GM12878 (cell line): ENCODE results near the gene CCR5AS.

Experiments
- ATAC-seq: fragments of 200-7000 bp; cut with Tn5 transposase; 3 replicates; pipeline ENCODE4 v1.9.1; 2020; ENCODE audit warnings: mild to moderate bottlenecking, moderate library complexity
- BruUV-seq: library from RNA; stranded (reverse); fragments of 400-500 nt; replicated peaks from 2 replicates; lab custom pipeline; 2021; lab: Mats Ljungman, UMichigan
- CTCF ChIA-PET: fragments of 300-600 bp; sonication (Branson Sonifier 250); formaldehyde crosslinking; extraction: SDS; loops from one replicate; lab custom pipeline; 2021; ENCODE audit warnings: inconsistent platforms; lab: Yijun Ruan, JAX
- POLR2A ChIA-PET: fragments of 350-600 bp; formaldehyde crosslinking; extraction: SDS; loops from one replicate; lab custom pipeline; 2021; ENCODE audit warnings: inconsistent platforms; lab: Charles Lee
- RAD21 ChIA-PET: fragments of 300-600 bp; sonication (Branson Sonifier 250); formaldehyde crosslinking; loops from one replicate; lab custom pipeline; 2023; ENCODE audit warnings: antibody characterized with exemption; ENCODE audit not compliant: unreplicated experiment; lab: Charles Lee
- SMC1A ChIA-PET: fragments of 300-600 bp; sonication (Branson Sonifier 250); formaldehyde crosslinking; loops from one replicate; lab custom pipeline; 2023; ENCODE audit not compliant: unreplicated experiment, uncharacterized antibody; lab: Charles Lee
- DNase-seq: peaks from one replicate; pipeline ENCODE4 v3.0.0-alpha.2; 2011; ENCODE audit warnings: low read depth, low spot score
- FAIRE-seq: peaks from 3 replicates; lab custom pipeline; 2011; peaks lifted over from hg19 to GRCh38; lab: Jason Lieb, UNC
- H2AFZ ChIP-seq: 2 replicates; pipeline ENCODE4 v1.6.0; 2011; ENCODE audit warnings: low read depth, low read length, control low read depth; ENCODE audit not compliant: control insufficient read depth
- H3K27ac ChIP-seq: 2 replicates; pipeline ENCODE4 v1.5.1; 2011; ENCODE audit warnings: control low read depth; ENCODE audit not compliant: control insufficient read depth, insufficient read depth
- H3K27me3 ChIP-seq, 2 experiments: replicated peaks in 1 of 2; 2 replicates each; pipeline versions ENCODE4 v1.6.0 to v1.6.1; 2011; ENCODE audit warnings: low read length in 1 of 2; ENCODE audit not compliant: control insufficient read depth in 2 of 2, insufficient read depth in 2 of 2
- H3K36me3 ChIP-seq, 2 experiments: 2 replicates each; pipeline ENCODE4 v1.5.1; 2011; ENCODE audit warnings: low read length in 1 of 2; ENCODE audit not compliant: control insufficient read depth in 2 of 2, insufficient read depth in 2 of 2
- H3K4me1 ChIP-seq: 2 replicates; pipeline ENCODE4 v1.6.1; 2011; ENCODE audit warnings: mild to moderate bottlenecking, low read length, moderate library complexity, mixed read lengths; ENCODE audit not compliant: control insufficient read depth, insufficient read depth
- H3K4me2 ChIP-seq: 2 replicates; pipeline ENCODE4 v1.6.0; 2011; ENCODE audit warnings: control low read depth; ENCODE audit not compliant: control insufficient read depth, insufficient read depth
- H3K4me3 ChIP-seq: fragments of 200-600 bp; sonication (generic); 2 replicates; pipeline ENCODE4 v1.5.1; 2016
- H3K79me2 ChIP-seq: 2 replicates; pipeline ENCODE4 v1.6.0; 2011; ENCODE audit warnings: low read length; ENCODE audit not compliant: control insufficient read depth, insufficient read depth
- H3K9ac ChIP-seq: 2 replicates; pipeline ENCODE4 v1.8.0; 2011; ENCODE audit warnings: low read length, control low read depth, mixed read lengths; ENCODE audit not compliant: control insufficient read depth, insufficient read depth
- H3K9me3 ChIP-seq: replicated peaks from 3 replicates; pipeline ENCODE4 v1.5.1; 2011; ENCODE audit warnings: mild to moderate bottlenecking, low read length; ENCODE audit not compliant: control insufficient read depth, insufficient read depth
- H4K20me1 ChIP-seq: 2 replicates; pipeline ENCODE4 v1.6.0; 2011; ENCODE audit not compliant: control insufficient read depth, insufficient read depth
- BACH1 ChIP-seq: fragments of 450-650 bp; IDR thresholded peaks from 2 replicates; pipeline ENCODE4 v1.6.1; 2017; ENCODE audit warnings: mild to moderate bottlenecking, borderline replicate concordance
- BCL3 ChIP-seq: IDR thresholded peaks from 2 replicates; pipeline ENCODE4 v1.6.1; 2011; ENCODE audit warnings: borderline replicate concordance, low read depth, mild to moderate bottlenecking, moderate library complexity, low read length; ENCODE audit not compliant: insufficient read depth, poor library complexity, severe bottlenecking
- CBX5 ChIP-seq: sonication (generic); IDR thresholded peaks from 2 replicates; pipeline ENCODE4 v1.6.1; 2016; ENCODE audit warnings: low read depth, moderate library complexity, mild to moderate bottlenecking, inconsistent platforms
- DPF2 ChIP-seq: fragments of 450-650 bp; IDR thresholded peaks from 2 replicates; pipeline ENCODE4 v1.6.1; 2017; ENCODE audit warnings: mild to moderate bottlenecking
- ELK1 ChIP-seq: IDR thresholded peaks from 2 replicates; pipeline ENCODE4 v1.6.1; 2012; ENCODE audit warnings: low read depth, low read length, improper control_type of control experiment
- HDAC6 ChIP-seq: fragments of 200-600 bp; sonication (generic); IDR thresholded peaks from one replicate; pipeline ENCODE4 v1.8.0; 2017; ENCODE audit warnings: antibody characterized with exemption; ENCODE audit not compliant: unreplicated experiment
- KDM1A ChIP-seq: fragments of 200-600 bp; sonication (generic); IDR thresholded peaks from 2 replicates; pipeline ENCODE4 v1.6.1; 2016; ENCODE audit warnings: borderline replicate concordance
- LARP7 ChIP-seq: fragments of 450-650 bp; IDR thresholded peaks from 2 replicates; pipeline ENCODE4 v1.6.1; 2017; ENCODE audit warnings: mild to moderate bottlenecking
- MTA3 ChIP-seq: IDR thresholded peaks from 2 replicates; pipeline ENCODE4 v1.6.1; 2012; ENCODE audit warnings: low read length, inconsistent platforms, borderline replicate concordance
- NFIC ChIP-seq: IDR thresholded peaks from 2 replicates; pipeline ENCODE4 v1.6.1; 2012; ENCODE audit warnings: low read depth, mild to moderate bottlenecking, inconsistent platforms, low read length, moderate library complexity
- RAD21 ChIP-seq: IDR thresholded peaks from 2 replicates; pipeline ENCODE4 v1.6.1; 2011; ENCODE audit warnings: mild to moderate bottlenecking, low read depth, low read length, moderate library complexity; ENCODE audit not compliant: insufficient read depth
- YY1 ChIP-seq: IDR thresholded peaks from 2 replicates; pipeline ENCODE4 v1.6.1; 2011; ENCODE audit warnings: low read depth, mild to moderate bottlenecking, low read length
- ZBTB4 ChIP-seq: fragments of 450-650 bp; formaldehyde crosslinking; IDR thresholded peaks from 2 replicates; pipeline ENCODE4 v1.4.0; 2022; ENCODE audit warnings: mild to moderate bottlenecking, moderate library complexity
- ZNF274 ChIP-seq: IDR thresholded peaks from one replicate; pipeline ENCODE4 v1.8.0; 2011; ENCODE audit not compliant: insufficient read length, insufficient read depth
- ZNF687 ChIP-seq: fragments of 450-650 bp; IDR thresholded peaks from 2 replicates; pipeline ENCODE4 v1.6.1; 2017; ENCODE audit warnings: mild to moderate bottlenecking, moderate library complexity
- ZZZ3 ChIP-seq: IDR thresholded peaks from 2 replicates; pipeline ENCODE4 v1.6.1; 2011; ENCODE audit warnings: low read depth; ENCODE audit not compliant: control insufficient read depth, insufficient read length
- WGBS: methylation state at CpG from one replicate; pipeline ENCODE4 v1.1.6; 2016; ENCODE audit warnings: low lambda C conversion rate; ENCODE audit not compliant: insufficient replicate concordance, insufficient coverage; ENCODE audit errors: missing lambda C conversion rate; 5-methylcytosine and 5-hydroxymethylcytosine counted together
- in situ Hi-C: fragments of 300-500 bp; cut with MboI; formaldehyde crosslinking; loops from 9 replicates; pipeline ENCODE4 v1.14.3; 2018; ENCODE audit warnings: mixed read lengths
- intact Hi-C: fragments of 100-400 bp; cut with micrococcal nuclease; formaldehyde crosslinking; loops from one replicate; pipeline ENCODE4 v1.14.2; 2022; ENCODE audit not compliant: unreplicated experiment

Gene CCR5AS

GRCh38 chr3:46356909-46357308 lies 50.0 kb downstream of the CCR5AS start:
- no peak for DNase-seq
- Histone ChIP-seq H3K79me2 (no peaks in the 10 kb centered on the region), H2AFZ (no peak overlapping the region), H3K9me3 (no peaks in the 10 kb centered on the region), H3K9ac (no peak overlapping the region), H3K4me1 (peaks cover 41% of the 10 kb centered on the region), H3K36me3 (no peaks in the 10 kb centered on the region), H3K27ac (no peak overlapping the region), H3K4me3 (no peak overlapping the region), H4K20me1 (no peaks in the 10 kb centered on the region), H3K4me2 (no peak overlapping the region), H3K27me3 (no peaks in the 10 kb centered on the region; a peak in 1 of 4 replicates)
- SMC1A ChIA-PET, result interaction anchor here (1.0 kb wide), 1 partner anchor 12 kb away, joined by 3 read pairs; no protein-coding TSS in a partner anchor
- CTCF ChIA-PET, result interaction anchor here (1.2 kb wide), 1 partner anchor 12 kb away, joined by 6 read pairs; no protein-coding TSS in a partner anchor
- ATAC-seq, result no peak
- WGBS, result 76% methylated on average over 3 of the region's 4 CpGs
- no peak for FAIRE-seq
- no TSS peak for BruUV-seq
- POLR2A ChIA-PET, result interaction anchor here (0.6 to 0.7 kb wide), 2 partner anchors 10 to 405 kb away, joined by 3 to 4 read pairs; no protein-coding TSS in a partner anchor
- intact Hi-C loops (no loop called here), in situ Hi-C loops (no loop called here)
- RAD21 ChIA-PET, result interaction anchor here (0.7 kb wide), 1 partner anchor 146 kb away, joined by 3 read pairs; no protein-coding TSS in a partner anchor
- TF ChIP-seq CBX5 (no peak), NFIC (no peak), HDAC6 (no peak), ZNF274 (no peak), ZNF687 (no peak), RAD21 (no peak), BCL3 (no peak), ZZZ3 (no peak), ZBTB4 (CRISPR knock-in tag) (no peak), DPF2 (no peak), LARP7 (no peak), BACH1 (no peak), ELK1 (no peak), KDM1A (no peak), MTA3 (no peak), YY1 (no peak)
